ENCODE data around the gene HAT1. TPM values are rescaled to one million over a fixed set of nuclear protein-coding genes. Genes with fewer than 3 reads are reported as not detected.

Gene HAT1
- total RNA-seq, 1 donor: 31.1 TPM

- no peak for DNase-seq (ENCODE audit: insufficient read length, low spot score, missing footprints)
- H3K4me1 ChIP-seq (ENCODE audit: insufficient read depth, low read length): no peaks in the 10 kb centered on the region
- no peak overlapping the region for H3K4me2 ChIP-seq (ENCODE audit: insufficient read depth, low read length)
- H3K27ac ChIP-seq (ENCODE audit: low read depth, low read length): no peak overlapping the region
- no peak for TF ChIP-seq CTCF (IDR thresholded peaks at IDR 0.05; ENCODE audit: extremely low read depth, low read depth, low read length)
- peaks cover 79% of the 10 kb centered on the region for H3K79me2 ChIP-seq (ENCODE audit: insufficient read depth, low read length)
- no peaks in the 10 kb centered on the region for H3K36me3 ChIP-seq (ENCODE audit: insufficient read depth, low read length)
- H3K27me3 ChIP-seq (ENCODE audit: insufficient read depth, low read length): no peaks in the 10 kb centered on the region
- H3K9me3 ChIP-seq (ENCODE audit: low read depth, low read length): no peaks in the 10 kb centered on the region
- H4K20me1 ChIP-seq (ENCODE audit: insufficient read depth, low read length): peaks cover 3% of the 10 kb centered on the region
- no peak overlapping the region for H3K4me3 ChIP-seq (ENCODE audit: insufficient read depth, low read length)
- H2AFZ ChIP-seq (ENCODE audit: low read length): no peak overlapping the region
Observed at GRCh38 chr2:171941316-171941699, 19.0 kb downstream of the HAT1 start.

- Histone ChIP-seq H4K20me1 (ENCODE audit: insufficient read depth, low read length) (no peaks in the 10 kb centered on the region), H3K79me2 (ENCODE audit: insufficient read depth, low read length) (peaks cover 64% of the 10 kb centered on the region), H3K9me3 (ENCODE audit: low read depth, low read length) (no peaks in the 10 kb centered on the region), H3K4me1 (ENCODE audit: insufficient read depth, low read length) (no peaks in the 10 kb centered on the region), H3K4me2 (ENCODE audit: insufficient read depth, low read length) (no peak overlapping the region), H3K27me3 (ENCODE audit: insufficient read depth, low read length) (no peaks in the 10 kb centered on the region), H3K27ac (ENCODE audit: low read depth, low read length) (no peak overlapping the region), H3K4me3 (ENCODE audit: insufficient read depth, low read length) (no peak overlapping the region), H3K36me3 (ENCODE audit: insufficient read depth, low read length) (no peaks in the 10 kb centered on the region), H2AFZ (ENCODE audit: low read length) (no peak overlapping the region)
- no peak for DNase-seq (ENCODE audit: insufficient read length, low spot score, missing footprints)
- TF ChIP-seq CTCF (IDR thresholded peaks at IDR 0.05; ENCODE audit: extremely low read depth, low read depth, low read length): no peak
Observed at GRCh38 chr2:171943869-171944268, 21.6 kb downstream of the HAT1 start.

GRCh38 chr2:171952276-171952675, 30.0 kb downstream of the HAT1 start:
- no peak overlapping the region for H2AFZ ChIP-seq (ENCODE audit: low read length)
- no peaks in the 10 kb centered on the region for H3K27me3 ChIP-seq (ENCODE audit: insufficient read depth, low read length)
- no peak for TF ChIP-seq CTCF (IDR thresholded peaks at IDR 0.05; ENCODE audit: extremely low read depth, low read depth, low read length)
- no peak overlapping the region for H3K27ac ChIP-seq (ENCODE audit: low read depth, low read length)
- peaks cover 2% of the 10 kb centered on the region for H3K36me3 ChIP-seq (ENCODE audit: insufficient read depth, low read length)
- H3K4me2 ChIP-seq (ENCODE audit: insufficient read depth, low read length): no peak overlapping the region
- no peaks in the 10 kb centered on the region for H4K20me1 ChIP-seq (ENCODE audit: insufficient read depth, low read length)
- H3K79me2 ChIP-seq (ENCODE audit: insufficient read depth, low read length): peaks cover 12% of the 10 kb centered on the region
- no peak for DNase-seq (ENCODE audit: insufficient read length, low spot score, missing footprints)
- H3K9me3 ChIP-seq (ENCODE audit: low read depth, low read length): no peaks in the 10 kb centered on the region
- no peak overlapping the region for H3K4me3 ChIP-seq (ENCODE audit: insufficient read depth, low read length)
- peaks cover 7% of the 10 kb centered on the region for H3K4me1 ChIP-seq (ENCODE audit: insufficient read depth, low read length)

- Histone ChIP-seq H2AFZ (ENCODE audit: low read length) (no peak overlapping the region), H3K4me2 (ENCODE audit: insufficient read depth, low read length) (no peak overlapping the region), H3K79me2 (ENCODE audit: insufficient read depth, low read length) (peaks cover 13% of the 10 kb centered on the region), H3K9me3 (ENCODE audit: low read depth, low read length) (no peaks in the 10 kb centered on the region), H4K20me1 (ENCODE audit: insufficient read depth, low read length) (no peaks in the 10 kb centered on the region), H3K36me3 (ENCODE audit: insufficient read depth, low read length) (peaks cover 2% of the 10 kb centered on the region), H3K27ac (ENCODE audit: low read depth, low read length) (no peak overlapping the region), H3K4me1 (ENCODE audit: insufficient read depth, low read length) (peaks cover 7% of the 10 kb centered on the region), H3K27me3 (ENCODE audit: insufficient read depth, low read length) (no peaks in the 10 kb centered on the region), H3K4me3 (ENCODE audit: insufficient read depth, low read length) (no peak overlapping the region)
- no peak for TF ChIP-seq CTCF (IDR thresholded peaks at IDR 0.05; ENCODE audit: extremely low read depth, low read depth, low read length)
- DNase-seq (ENCODE audit: insufficient read length, low spot score, missing footprints): no peak
Observed at GRCh38 chr2:171952748-171953147, 30.5 kb downstream of the HAT1 start.
